NCI-H69 (cell line): ENCODE results near the gene KRT13.
"Not testable (repeated sequence)": the region's sequence is repeated elsewhere in the genome, so short reads cannot be mapped to it uniquely, and the experiment has no call there.

Experiments used
- DNase-seq: peaks from one replicate; lab custom pipeline; 2025; lab: John Stamatoyannopoulos, UW

The KRT13 gene

DNA sequence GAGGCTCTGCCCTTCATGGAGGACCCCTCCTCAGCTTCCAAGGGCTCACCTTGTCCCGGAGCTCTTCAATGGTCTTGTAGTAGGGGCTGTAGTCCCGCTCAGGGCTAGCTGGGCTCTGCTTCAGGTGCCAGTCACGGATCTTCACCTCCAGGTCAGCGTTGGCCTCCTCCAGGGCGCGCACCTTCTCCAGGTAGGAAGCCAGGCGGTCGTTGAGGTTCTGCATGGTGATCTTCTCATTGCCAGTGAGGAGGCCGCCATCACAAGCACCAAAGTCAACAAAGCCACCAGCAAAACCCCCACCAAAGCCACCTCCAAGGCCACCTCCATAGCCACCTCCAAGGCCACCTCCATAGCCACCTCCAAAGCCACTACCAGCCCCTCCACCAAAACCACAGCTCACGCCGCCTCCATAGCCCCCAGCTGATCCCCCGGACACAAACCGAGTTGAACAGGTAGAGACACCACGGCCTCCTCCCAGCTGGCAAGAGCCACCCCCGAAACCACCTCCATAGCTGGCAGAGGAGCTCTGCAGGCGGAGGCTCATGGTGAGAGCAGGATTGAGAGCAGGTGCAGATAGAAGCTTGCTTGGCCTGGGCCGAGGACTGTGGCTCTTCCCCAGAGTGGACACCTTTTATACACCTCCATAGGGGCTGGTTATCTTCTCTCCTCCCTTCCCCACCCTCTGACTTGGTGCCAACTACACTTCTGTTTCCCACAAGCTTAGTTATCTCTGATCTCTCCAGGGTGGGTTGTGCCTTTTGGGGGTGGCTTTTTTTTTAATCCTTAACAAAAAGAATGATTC, at the start of gene KRT13:
TSS of gene KRT13 (minus strand) at position 606 of the 802 bp plus-strand sequence. CDS start at position 544, 62 bp downstream.
- DNase-seq, result no peak

DNA sequence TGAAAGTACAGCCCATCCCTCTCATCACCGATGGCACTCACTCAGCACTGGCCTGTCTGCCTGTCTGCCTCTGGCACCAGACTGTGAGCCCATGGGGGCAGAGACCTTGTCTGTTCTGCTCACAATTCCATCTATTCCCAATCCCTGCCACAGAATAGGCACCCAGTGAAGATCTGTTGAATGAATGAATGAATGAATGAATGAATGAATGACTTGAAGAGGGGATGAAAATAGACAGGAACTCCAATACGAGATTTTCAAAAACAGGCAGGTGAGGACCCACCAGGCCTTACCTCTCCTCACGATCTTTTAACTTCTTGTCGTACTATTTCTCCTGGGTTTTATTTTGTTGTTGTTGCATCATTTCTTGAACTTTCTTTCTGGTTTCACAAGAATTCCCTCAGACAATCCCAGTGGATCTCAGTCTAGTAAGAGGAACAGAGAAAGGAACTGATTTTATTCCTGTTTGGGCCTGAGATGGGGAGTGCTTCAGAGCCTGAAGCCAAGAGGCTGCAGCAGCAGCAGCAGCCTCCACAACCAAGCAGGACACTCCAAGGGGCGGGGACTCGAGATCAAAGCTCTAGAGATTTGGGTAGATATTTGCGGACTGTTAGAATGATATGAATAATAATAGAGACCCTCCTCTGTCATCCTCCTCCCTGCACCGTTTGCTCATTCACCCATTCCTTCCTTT, 48.7 kb upstream of the KRT13 start:
- DNase-seq, result no peak

DNA sequence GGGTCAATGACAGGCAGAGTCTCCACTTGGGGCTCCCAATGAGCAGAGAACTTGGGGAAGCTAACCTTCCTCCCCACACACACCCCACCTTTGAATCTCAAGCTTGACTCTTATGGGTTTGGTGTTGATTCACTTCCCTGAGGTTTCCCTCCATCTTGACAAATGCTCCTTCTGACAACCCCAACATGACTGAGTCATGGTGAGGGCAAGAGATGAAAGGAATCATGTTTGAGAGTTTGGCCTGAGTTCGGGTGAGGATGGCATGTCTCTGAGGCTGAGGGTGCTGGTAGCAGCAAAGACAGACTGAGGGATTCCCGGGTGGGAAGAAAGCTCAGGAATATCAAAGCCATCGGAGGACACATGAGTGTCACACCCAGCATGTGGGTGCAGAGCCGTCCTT, 47.8 kb upstream of the KRT13 start:
- no peak for DNase-seq

DNA sequence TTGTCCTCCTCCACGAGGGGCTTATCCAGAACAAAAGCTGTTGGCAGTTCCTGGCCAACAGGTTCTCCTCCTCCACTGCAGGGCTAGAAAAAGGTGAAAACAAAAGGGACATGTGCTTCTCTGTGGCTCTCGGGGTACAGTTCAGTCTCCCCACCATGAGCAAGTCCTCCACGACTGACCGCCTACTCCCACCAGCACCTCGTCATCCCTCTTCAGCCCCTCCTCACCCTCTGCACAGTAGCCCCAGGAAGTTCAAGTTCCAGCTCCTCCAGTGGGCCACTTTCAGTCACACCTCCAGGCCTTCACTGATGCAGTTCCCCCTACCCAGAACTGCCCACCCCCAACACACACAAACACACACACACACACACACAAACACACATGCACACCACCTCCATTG, 47.0 kb upstream of the KRT13 start:
- no peak for DNase-seq

DNA sequence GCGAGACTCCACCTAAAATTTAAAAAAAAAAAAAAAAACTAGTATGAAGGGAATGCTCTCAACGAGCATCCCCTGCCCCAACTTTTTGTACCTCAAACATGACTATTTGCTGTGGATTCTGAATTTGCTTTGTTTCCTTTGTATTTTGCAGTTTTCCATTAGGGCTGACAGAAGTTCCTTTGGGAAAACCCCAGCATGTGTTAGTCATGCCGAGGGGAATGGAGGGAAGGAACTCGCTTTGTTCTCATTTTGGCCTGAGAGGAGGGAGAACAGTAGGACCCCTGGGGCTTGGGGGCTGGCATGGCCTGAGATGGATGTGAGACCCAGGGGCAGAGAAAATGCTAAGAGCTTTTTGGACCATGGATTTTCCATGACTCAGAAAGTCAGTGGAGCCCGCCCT, 46.0 kb upstream of the KRT13 start:
- no peak for DNase-seq

DNA sequence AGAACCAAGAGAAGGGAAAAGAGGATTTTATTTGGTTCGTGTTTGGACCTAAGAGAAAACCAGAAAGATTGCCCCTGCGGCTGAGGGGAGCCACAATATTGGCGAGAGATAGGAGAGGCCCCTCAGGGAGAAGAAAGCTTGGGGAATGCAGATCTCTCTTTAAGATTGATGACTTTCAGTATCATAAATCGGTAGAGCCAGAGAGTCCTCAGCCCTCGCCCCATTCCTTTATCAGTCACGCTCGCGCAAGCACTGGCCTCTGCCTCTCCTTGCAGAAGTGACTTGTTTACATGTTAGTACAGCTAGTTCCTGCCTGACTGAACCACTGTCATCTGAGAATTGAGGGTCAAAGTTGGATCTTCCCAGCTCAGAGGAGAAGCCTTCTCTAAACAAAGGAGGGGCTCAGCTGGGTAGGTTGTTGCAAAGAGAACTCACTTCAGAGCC, 44.2 kb upstream of the KRT13 start:
- no peak for DNase-seq

DNA sequence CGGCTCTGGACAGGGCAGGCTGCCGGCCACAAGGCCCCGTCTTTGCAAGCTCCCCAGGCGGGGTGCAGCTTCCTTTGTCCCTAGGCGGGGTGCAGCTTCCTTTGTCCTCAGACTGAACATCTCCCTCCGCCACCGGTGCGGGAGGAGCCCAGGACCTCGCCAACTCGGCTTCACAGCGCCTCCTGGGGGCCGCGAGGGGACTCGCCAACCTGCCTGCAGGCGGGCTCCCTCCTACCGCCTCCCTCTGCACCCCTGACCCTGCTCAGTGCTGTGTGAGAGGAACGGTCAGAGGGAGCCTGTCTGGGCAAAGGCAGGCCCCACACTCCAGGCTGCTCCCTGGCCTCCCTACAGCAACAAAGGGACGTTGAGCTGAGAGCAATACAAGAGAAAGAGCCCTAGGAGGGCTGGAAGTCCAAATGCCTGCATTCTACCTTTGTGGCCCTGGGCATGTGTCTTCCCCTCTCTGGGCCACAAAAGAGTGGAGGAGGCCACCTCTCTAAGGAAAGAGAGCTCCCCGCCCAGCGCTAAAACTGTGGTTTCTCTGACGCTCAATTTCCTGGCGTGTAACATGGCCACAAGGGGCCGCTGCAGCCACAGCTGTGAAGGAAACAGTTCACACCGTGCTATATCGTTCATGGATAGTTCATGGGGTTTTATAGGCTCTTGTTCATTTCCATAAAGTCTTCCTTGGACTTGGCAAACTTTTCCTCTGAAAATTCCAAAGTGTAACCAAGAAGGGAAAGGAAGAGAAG, 43.6 kb upstream of the KRT13 start:
- peak; percentile 92 for DNase-seq

DNA sequence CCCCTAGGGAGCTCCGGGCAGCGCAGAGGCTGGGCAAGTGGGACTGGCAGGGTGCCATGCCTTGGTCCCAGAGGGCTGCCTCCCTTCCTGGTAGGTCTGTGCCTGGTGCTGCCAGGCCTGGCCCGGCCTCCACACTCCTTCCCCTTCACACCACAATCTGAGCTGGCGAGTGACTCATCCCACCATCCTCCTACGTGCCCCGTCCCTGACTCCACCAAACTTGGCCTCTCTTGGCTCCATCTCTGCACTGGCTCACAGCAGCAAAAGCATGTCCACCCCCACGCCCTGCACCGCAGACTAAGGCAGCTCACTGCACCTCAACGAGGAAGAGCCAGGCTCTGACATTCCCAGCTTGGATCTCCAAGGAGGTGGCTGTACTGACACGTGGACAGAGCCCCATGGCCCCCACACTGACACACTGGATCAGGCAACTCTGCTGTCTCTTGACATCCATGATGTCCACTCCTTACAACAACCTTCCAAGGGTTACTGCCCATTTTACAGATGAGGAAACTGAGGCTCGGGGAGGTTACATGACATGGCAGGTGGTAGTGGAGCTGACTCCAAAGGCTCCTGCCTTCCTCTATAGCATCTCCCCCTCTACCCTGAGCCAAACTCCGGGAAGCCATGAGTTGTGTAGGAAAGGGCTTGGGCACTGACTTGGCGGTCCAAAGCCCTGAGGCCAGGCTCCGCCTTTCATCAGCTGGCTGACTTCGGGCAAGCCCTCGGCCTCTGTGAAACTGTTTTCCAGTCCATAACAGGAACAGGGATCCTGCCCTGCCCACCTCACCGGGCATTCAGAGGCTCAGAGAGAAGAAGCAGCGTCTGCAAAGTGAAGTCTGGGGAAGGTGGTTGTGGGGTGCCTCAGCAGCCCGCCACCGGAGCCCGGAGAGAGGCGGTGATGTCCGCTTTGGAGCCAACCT, 42.8 kb upstream of the KRT13 start:
- DNase-seq, result peak; percentile 82

DNA sequence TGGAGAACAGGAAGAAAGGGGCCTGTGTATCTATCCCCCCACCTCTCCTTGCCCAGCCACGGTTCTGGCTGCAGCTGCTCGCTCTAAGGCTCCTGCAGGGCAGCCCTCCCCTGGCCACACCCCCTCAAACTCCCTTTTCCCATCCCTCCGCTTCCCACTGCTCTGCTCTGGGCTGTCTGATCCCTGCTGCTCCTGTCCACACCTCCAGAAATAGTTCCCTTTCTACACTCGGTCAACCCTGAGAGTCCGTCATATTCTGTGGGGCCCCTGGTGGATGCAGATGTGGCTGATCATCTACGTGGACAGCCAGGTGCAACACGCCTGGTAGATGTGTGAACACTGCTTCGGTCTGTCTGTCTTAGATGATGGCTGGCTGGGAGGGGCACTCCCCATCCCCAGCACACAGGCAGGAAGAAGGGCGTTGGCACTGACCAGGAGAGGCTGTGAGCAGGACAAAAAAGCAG, 42.0 kb upstream of the KRT13 start:
- DNase-seq, result peak; percentile 86

DNA sequence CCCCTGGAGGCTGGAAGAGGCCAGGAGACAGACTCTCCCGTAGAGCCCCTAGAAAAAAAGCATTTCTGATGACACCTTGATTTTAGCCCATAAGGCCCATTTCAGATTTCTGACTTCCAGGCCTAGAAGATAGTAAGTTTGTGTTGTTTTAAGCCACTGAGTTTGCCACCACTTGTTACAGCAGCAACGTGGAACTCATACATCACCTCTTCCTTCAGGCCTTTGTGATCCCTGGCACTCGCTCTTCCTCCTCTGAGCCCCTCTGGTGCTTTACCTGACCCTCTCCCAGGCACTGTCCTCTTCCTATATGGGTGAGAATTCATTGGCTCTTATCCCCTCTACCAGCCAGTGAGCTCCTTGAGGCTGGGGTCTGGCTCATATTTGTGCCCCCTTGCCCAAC, 41.4 kb upstream of the KRT13 start:
- no peak for DNase-seq

DNA sequence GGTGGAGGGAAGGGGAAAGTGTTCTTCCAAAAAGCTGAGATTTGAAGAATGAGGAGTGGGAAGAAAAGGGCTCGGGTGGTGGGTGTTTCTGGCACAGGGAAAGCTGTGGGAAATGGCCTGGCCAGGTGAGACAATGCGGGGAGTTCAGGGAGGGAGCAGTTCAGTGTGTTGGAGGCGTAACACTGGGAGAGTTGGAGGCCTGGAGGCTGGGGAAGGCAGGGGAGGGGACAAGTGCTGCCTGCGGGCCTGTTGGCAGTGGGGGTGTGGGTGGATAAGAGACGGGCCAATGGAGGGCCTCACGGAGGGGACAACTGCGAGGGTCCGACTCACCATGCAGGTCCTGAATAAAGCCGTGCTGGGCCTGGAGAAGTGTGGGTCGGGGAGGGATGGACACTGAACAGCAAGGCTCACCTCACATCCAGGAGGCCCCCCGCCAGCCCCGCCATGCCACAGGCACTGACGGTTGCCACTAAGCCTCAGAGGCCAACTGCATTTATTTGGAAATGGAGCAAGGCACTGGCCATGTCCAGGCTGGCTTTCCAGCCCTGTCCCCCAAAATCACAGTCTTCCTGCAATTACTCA, 40.5 kb upstream of the KRT13 start:
- no peak for DNase-seq

DNA sequence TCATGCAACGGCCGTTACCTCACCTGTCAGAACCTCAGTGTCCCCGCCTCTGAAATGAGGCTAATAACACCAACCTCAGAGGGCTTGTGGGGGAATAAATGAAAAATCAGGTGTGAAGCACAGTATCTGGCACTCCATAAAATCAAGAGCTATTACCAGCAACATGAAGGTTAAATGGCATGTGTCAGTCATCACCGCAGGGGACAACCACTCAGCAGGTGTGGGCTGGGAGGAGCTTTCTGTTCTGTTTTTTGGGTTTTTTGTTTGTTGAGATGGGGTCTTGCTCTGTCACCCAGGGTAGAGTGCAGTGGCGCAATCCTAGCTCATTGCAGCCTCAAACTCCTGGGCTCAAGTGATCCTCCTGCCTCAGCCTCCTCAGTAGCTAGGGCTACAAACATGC, 39.5 kb upstream of the KRT13 start:
- no peak for DNase-seq

DNA sequence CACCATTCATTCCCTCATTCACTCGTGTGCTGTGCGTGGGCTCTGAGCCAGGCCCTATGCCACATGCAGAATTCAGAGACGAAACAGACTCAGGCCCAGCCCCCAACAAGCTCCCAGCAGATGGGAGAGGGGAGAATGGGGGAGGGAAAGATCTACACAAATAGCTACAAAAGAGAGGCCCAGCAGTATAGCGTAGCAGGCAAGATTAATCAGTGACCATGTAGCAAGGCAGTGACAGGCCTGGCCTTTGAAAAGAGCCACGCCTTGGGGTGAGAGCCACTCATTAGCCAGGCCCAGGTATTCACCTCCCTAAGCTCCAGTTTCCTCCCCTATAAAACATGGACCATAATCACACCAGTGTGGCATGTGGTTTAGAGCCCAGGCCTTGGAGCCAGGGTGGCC, 39.1 kb upstream of the KRT13 start:
- DNase-seq, result peak; percentile 98

DNA sequence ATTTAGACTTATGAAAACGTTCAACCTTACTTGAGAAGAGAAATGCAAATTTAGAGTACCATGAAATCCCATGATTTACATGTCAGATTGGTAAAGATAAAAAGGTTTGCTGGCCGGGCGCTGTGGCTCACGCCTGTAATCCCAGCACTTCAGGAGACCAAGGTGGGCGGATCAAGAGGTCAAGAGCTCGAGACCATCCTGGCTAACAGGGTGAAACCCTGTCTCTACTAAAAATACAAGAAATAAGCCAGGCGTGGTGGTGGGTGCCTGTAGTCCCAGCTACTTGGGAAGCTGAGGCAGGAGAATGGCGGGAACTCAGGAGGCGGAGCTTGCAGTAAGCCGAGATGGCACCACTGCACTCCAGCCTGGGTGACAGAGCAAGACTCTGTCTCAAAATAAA, 37.4 kb upstream of the KRT13 start:
- not testable (repeated sequence) for DNase-seq

DNA sequence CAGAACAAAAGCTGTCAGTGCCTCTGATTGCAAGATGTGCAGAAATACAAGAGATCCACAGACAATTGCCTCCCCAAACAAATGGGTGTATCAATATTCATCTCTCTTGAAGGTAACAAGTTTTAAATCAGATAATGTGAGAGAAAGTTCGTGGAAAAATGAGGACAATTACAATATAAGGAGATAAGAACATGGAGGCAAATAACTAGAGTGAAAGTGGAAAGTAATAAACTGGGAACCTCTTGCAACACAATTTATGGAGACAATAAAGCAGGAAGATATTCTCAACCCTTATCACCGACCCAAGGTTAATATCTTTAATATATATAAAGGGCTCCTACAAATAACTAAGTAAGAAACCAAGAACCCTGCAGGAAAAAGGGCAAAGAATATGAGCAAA, 36.9 kb upstream of the KRT13 start:
- no peak for DNase-seq

DNA sequence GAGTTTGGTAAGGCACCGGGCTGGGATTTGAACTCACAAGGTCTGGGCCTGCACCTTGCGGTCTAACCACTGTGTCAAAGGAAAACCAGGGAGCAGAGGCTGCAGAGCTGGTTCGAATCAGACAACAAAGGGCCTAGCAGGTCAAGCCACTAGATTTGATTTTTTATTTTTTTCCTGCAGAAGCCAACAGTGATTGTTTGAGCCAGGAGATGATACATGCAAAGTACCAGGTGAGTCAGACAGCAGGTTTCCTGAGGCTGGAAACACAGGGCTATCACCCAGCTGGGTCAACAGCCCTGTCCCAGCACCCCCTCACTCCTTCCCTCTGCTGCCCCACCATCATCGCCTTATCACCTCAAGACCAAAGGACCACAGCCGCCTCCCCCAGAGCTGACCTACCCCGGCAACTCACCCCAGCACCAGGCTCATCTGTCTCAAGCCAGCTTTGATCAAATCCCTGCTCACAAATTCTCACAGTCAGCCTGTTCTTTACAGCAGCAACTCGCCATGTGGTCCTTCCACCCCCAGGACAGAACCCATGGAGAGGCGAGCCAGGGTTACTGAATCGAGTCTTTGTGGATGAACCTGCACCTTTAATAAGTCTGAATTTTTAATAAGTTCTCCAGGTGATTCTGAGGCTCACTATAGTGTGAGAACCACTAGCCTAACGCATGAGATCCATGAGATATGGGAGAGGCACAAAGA, 35.7 kb upstream of the KRT13 start:
- DNase-seq, result peak; percentile 55

DNA sequence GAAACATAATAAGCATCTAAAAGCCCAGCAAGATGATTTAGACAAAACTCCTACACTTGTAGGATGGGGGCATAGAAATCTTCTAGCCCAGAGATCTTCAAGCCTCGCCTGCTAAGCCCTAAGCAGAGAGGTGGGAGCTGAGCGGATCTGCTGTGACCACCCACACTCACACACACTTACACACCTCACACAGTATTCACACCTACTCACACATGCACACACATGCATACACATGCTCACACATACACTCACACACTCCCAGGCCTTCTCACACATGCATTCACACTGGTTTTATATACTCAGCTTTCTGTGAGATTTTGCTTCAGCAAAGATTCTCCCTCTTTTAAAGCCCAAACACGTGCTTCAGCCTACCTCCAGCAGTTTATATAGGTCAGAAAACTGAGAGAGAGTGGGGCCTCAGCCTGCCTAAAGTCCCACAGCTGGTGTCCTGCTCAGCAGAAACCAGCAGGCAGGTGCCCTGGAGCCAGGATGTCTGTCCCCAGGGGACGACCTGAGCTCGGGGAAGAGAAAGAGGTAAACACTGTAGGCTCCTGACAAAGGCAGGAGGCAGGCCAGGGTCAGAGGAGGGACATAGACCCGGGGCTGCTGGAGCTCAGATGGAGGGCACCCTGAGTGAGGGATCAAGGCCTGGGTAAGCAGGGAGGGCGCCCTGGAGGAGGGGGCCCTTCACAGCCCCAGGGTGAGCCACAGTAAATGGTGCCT, 34.7 kb upstream of the KRT13 start:
- DNase-seq, result peak; percentile 94

DNA sequence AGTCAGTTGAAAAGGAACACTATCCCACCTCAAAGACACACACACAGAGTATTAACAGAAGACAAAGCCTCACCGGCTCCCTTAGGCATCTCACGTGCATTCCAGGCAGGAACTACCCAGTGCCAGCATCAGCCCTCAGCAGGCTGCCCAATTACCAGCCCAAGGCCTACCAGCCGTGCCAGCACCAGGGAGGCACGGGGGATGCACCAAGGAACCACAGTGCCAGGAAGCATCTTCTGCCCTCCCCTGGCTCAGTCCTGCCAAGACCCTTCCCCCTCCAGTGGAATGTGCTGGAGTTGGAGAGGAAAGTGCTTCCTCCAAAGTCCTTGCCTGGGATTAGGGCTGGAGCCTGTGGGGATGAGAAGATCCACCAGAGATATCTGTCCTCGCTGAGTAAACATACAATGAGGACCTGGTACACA, 33.7 kb upstream of the KRT13 start:
- DNase-seq, result peak; percentile 62

DNA sequence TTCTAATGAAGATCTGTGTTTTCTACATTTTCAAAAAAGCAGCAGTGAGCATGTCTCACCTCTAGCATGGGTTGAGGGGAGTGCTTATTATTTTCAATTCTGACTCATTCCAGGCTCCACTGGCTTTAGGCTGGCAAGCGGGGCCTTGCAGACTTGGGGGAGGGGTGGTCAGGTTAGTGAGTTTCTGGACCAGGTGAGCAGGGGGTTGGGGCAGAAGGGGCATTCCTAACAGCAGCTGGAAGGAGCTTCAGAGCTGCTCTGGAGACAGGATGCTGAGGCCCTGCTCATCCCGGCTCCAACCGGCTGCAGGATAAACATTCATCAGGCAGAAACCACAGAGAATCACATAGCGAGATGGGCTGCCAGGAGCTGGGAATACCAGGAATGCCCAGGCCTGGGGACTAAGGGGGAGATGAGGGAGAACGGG, 33.2 kb upstream of the KRT13 start:
- DNase-seq, result peak; percentile 53

DNA sequence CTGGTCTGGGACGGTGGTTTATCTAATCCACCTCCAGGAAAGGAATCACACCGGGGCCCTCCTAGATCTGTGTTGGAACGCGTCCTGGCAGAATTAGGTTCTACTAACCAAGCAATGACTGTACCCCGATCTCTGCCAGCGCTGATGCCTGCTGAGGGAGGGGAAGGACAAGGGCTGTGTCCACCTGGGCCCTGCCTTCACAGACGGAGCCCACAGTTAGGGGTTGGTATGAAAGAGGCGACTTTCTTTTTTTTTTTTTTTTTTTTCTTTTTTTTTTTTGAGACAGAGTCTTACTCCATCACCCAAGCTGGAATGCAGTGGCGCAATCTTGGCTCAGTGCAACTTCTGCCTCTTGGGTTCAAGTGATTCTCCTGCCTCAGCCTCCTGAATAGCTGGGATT, 32.6 kb upstream of the KRT13 start:
- DNase-seq, result no peak
